HG03097 (cell line): ENCODE measurements around the gene BICD2.

Source experiments
- ATAC-seq: cut with Tn5 transposase; IDR thresholded peaks from one replicate; pipeline ENCODE4 v1.9.1; 2021; ENCODE audit not compliant: unreplicated experiment, low FRiP score

The BICD2 gene

DNA sequence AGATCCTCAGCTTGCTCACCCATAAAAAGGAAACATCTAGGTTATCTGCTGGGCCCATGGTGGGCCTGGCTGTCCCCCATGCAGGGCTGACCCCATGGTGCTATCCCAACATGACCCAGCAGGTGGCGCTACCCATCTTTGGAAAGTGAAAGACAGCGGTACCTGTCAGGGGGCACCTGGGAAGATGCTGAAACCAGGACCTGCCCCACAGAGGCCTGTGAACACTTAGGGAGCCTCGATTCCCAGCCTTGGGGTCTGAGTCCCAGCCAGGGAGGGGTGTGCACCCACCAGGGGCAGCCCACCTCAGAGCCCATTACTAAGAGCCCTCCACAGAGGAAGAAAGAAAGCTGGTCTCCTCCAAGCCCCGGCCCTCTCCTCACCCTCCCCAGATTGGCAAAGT lies 48.1 kb downstream of the BICD2 start:
- ATAC-seq = no peak

DNA sequence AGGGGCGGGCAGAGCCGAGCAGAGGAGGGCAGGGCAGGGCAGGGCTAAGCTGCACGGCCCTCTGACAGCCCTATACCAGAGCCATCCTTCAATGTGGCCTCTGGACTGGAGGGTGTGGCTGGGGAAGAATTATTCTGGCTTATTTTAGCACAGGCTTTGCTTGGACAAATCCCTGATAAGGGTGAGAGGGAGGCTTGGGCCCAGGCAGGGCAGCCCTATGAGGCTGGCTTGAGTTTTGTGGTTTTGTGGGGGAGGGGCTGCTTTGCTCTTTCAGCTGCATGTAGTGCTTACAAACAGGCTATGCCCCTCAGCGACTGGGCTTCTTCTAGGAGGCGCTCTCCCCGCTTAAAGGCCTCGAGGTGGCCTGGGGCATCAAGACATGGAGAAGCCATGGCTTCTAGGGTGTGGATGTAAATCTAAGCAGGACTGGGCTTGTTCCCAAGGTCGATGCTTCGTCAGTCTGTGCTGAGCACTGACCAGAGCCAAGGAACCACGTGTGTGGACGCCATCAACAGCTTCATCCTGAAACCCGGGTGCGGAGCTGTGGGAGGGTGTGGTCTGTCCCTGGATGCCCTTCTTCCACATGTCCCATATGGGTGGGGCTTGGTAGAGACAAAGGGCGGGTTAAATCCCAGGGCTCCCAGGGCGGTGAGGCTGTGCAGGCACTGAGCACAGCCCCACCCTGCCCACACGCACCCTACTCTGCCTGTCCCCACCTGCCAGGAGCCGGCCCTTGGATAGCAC lies 49.0 kb downstream of the BICD2 start:
- ATAC-seq = no peak

DNA sequence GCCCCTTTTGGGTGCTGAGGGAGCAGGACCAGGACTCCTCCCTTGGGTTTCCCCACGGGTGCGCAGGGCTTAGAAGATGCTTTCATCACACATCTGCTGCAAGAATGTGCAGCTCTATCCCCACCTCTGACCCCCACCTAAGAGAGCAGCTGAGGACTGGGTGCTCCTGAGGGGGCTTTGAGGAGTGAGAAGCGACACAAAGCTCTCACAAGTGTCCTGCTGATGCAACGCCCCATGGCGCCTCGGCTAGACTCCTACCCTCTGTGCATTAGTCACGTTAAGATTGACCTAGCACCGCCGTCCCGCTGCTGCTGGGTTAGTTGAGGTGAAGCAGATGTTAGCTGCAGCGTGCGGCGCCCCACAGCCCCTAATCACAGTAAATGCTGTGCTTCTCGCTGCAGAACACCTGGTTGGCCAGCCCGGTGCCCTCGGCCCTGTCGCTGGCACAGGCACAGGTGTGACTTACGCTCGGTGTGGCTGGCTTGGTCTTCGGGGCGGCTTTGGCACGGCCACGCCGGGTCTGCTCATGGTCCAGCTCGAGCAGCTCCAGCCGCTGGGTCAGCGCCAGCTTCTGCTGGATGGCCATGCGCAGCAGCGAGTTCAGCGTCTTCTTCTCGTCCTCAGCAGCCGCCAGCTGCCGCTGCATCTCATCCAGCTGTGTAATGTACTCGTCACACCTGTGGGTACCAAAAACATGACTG lies 49.7 kb downstream of the BICD2 start:
- ATAC-seq = no peak

DNA sequence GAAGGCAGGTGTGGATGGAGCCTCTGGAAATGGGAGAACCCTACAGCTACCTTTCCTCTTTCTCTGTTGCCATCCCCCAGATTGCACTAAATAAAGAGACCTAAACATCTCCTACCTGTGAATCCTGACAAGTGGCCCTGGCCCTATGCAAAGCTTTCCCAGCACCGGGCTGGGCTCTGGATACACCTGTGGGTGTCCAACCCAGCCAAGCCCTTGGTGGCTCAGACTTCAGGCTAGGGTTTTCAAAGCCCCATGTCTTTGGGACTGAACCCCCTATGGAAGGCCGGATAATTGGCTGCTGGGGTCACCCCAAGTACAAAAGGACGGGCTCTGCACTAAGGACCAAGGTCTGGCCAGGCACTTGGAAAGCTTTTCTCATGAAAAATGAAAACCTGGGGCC lies 50.6 kb downstream of the BICD2 start:
- ATAC-seq = no peak

GRCh38 chr9:92713528-92713927 lies 51.1 kb downstream of the BICD2 start:
- ATAC-seq = no peak

DNA sequence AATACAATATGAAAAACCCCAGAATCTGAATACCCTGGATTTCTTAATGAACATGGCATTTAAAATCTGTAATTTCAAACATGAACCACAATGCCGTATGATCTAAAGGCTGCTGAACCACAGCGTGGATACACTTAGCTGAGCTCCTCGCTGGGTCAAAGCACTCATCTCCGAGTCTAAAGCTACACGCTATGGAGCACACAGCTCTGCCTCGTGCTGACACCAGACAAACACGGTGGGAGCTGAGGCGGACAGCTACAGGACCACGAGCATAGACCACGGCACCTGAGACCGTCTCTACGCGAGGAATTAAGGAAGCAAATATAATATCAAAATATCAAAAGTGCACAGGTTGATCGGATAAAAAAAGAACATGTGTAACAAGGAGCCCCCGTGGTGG lies 51.9 kb downstream of the BICD2 start:
- ATAC-seq = no peak

DNA sequence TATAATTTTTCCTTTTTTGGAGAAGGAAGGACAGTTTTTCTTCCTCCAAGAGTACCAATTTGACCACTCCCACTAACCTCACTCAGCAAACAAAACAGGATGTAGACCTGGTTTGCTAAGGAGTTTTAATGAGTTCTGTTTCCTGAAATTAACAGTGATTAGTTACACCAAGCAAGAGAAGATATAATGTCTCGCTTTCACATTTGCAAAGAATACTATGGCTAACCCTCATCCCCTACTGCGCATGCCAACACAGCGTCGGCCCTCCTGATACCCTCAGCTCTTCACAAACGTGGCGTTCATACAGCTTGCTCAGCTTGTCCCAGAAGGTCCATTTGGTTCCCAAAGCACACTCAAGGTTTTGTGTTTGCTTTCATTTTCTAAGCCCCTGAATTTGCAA lies 52.8 kb downstream of the BICD2 start:
- no peak for ATAC-seq

DNA sequence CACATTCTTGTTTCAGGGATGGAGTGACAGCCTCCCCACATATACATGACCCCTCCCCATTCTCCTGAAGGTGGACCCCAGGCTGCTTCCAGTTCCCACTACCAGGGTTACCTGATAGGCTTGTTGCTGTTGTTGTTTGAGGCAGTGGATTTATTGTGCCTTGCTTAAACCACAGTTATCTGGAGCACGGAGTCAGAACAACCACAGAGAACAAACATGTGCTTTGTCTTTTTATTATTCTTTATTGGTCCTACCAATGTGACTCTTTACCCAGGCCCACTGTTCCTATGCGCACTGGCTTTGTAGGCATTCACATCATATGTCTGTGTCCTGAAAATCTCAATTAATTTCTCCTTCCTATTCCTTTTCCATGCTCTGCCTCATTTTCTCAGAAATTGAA lies 53.5 kb downstream of the BICD2 start:
- no peak for ATAC-seq

DNA sequence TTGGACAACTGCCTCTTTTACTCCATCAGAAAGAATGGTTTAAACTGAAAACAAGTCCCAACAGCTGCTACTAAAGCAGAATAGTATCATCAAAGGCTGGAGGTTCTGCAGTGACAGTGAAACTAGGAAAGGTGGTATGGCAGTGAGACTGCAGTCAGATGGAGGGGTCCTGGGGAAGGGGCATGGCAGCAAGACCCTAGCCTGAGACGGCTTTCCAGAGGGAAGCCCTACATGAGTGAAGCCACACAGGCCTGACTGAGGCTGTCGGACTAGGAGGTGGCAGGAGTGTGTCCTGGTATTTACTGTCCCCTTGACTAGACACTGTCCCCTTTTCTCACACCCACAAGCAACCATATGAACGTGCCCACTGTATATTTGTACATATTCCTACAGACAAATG lies 54.3 kb downstream of the BICD2 start:
- no peak for ATAC-seq

DNA sequence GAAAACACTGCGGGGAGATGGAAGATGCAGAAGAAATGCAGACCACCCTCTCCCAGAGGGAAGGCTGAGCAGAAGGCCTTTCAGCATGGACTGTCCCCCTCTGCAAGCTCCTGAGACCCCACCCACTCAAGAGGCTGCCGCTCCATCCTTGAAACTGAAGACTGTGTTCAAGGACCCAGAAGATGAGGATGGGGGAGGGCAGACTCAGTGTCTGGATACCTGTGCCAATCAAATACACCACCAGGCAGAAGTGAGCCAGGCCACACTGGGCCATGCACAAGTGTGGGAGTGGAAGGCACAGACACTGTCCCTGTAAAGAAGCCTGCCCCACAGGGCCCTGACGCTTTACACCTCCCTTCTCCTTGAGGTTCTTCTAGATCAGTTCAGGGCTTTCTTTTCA lies 54.7 kb downstream of the BICD2 start:
- ATAC-seq = no peak

GRCh38 chr9:92709240-92709639 lies 55.4 kb downstream of the BICD2 start:
- no peak for ATAC-seq

DNA sequence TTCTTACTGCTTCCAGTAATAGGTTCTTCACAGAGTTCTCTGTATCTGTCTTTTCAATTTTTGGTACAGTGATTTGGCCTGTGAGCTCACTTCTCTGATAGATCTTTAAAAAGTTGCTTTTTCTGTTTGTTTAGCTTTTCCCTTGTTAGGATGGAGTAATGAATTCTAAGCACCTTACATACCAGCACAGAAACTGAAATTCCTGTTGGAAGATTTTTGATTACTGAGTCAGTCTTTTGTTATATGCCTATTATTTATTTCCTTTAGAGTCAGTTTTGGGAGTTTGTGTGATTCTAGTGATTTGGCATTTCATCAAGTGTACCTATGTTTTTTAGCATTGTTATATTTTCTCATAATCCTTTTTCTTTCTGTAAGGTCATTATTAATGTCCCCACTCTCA lies 57.1 kb downstream of the BICD2 start:
- no peak for ATAC-seq

DNA sequence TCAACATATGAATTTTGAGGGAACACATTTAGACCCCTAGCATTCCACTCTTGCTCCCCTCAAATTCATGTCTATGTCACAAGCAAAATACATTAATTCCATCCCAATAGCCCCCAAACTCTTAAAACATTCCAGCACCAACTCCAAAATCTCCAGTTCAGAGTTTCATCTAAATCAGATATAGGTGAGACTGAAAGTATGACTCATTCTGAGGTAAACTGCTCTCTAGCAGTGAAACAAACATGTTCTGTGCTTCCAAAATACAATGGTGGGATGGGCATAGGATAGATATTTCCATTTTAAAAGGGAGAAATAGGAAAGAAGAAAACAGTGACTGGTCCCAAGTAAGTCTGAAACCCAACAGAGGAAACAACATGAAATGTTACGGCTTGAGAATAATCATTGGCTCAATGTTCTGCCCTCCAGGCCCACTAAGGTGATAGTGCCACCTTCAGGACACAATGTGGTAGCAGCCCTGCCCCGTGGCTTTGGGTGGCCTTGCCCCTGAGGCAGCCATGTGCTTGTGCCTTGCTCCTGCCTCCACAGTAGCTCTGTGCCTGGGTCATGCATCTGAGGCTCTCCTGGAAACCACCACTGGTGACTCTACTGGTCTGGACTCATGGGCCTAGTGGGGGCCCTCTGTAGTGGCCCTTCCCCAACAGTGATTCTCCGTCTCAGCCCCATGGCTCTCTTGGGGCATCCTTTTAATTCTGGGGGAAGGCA lies 58.3 kb downstream of the BICD2 start:
- no peak for ATAC-seq

- no peak for ATAC-seq
These were observed 60.1 kb downstream of the BICD2 start for GRCh38 chr9:92704528-92704927.

DNA sequence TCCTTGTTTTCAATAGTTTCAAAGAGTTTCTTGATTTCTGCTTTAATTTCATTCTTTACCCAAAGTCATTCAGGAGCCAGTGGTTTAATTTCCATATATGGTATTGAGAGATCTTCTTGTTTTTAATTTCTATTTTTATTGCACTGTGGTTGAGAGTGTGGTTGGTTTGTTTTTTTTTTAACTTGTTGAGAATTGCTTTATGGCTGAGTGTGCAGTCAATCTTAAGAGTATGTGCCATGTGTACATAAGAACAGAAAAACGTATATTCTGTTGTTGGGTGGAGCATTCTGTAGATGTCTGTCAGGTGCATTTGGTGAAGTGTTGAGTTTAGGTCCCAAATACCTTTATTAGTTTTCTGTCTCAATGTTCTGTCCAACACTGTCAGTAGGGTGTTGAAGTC lies 68.0 kb downstream of the BICD2 start:
- no peak for ATAC-seq

- no peak for ATAC-seq
These were observed 77.7 kb downstream of the BICD2 start for GRCh38 chr9:92686954-92687353.

- no peak for ATAC-seq
These were observed 79.6 kb downstream of the BICD2 start for GRCh38 chr9:92685022-92685421.

GRCh38 chr9:92682269-92682668 lies 82.4 kb downstream of the BICD2 start:
- no peak for ATAC-seq

DNA sequence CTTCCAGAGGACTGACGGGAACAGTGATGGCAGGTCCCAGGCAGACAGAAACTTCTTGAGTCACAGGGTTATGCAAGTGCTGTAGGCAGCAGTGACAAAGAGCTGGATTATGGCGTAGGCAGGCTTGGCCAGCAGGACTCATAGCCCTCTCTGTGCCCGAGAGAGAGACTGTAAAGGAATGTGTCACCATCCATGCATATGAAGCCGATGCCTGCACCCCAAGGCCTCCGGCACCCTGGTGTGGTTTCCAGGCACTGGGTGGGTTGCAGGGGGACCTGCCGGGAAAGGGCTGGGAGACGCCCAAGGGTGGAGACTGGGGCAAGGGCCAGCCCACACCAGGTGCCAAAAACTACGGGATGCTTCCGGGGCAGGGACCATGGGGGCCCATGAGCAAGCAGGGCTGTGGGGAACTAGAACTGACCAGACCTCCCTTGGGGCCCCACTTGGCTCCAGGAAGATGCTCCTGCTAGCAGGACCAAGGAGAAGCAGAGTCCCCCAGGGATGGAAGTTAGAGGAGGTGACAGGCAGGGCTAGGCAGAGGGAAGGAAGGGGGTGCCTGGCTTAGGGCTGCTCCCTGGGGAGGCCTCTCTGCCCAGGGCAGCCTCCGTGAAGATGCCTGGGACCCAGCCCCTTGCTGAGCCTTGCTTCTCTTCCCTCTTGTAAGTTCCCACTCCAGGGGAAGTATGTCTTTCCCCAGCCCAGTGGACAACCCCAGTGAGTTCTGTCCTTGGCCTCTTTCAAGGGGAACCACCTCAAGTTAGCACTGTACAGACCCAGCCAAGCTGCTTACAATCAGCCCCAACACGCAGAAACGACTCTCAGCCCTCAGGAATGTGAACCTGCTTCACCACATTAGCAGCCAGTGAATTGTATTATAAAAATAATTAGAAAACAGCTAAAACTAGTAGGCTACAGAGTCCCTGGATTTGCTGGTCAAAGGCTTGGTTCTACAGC lies 84.2 kb downstream of the BICD2 start:
- no peak for ATAC-seq

DNA sequence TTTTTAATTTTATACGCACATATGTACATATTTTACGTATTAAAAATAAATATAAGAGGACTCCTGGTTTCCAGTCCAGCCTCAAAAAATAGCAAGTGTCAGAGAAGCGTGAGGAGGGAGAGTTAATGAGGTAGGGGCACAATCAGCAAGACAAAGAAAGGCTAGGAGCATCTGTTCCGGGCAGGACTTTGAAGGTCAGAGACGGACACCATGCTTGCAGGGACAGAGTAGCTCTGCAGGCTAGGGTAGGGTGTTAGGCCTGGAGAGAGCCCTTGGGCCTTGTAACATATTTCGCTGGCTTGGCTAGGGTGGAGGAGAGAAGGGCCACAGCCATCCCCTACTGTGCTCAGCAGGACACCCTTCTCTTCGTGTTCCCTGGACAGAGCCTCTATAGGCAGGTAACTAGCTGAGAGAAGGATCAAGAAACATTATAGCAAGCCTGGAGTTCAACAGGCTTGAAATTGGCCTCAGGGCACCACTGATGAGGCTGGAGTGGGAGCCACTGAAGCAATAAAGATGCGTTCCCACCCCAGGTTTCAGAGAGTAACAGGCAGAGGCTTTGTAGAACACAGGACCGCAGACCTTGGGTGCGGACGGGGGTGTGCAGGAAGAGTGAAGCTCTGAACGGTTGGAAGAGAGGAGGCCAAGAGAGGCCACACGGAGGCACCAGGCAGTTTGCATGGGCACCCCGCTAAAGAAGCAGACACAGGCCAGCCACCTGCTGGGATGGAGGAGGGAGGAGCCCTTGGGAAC lies 85.0 kb downstream of the BICD2 start:
- ATAC-seq = no peak
